Loucy (cell line): ENCODE data around the gene CYP4A22.

Source experiments
- H2AFZ ChIP-seq: fragments of 200-600 bp; sonication (generic); 2 replicates; pipeline ENCODE4 v1.6.0; 2016; ENCODE audit warnings: antibody characterized with exemption, mild to moderate bottlenecking, low read length, moderate library complexity
- H3F3A ChIP-seq: fragments of 200-600 bp; 2 replicates; pipeline ENCODE4 v1.6.0; 2016; ENCODE audit warnings: antibody characterized with exemption, low read depth, mild to moderate bottlenecking
- H3K27me3 ChIP-seq: fragments of 200-600 bp; sonication (generic); 2 replicates; pipeline ENCODE4 v1.6.1; 2014; ENCODE audit warnings: low read length, mild to moderate bottlenecking; ENCODE audit not compliant: insufficient read depth, poor library complexity, severe bottlenecking
- H3K36me3 ChIP-seq: fragments of 200-600 bp; sonication (generic); 2 replicates; pipeline ENCODE4 v1.6.1; 2016; ENCODE audit warnings: low read length; ENCODE audit not compliant: insufficient read depth
- H3K4me1 ChIP-seq: fragments of 200-600 bp; sonication (generic); 2 replicates; pipeline ENCODE4 v1.5.1; 2014; ENCODE audit warnings: low read length, mild to moderate bottlenecking; ENCODE audit not compliant: insufficient read depth, poor library complexity, severe bottlenecking
- H3K4me2 ChIP-seq: fragments of 200-600 bp; sonication (generic); 2 replicates; pipeline ENCODE4 v1.6.0; 2014; ENCODE audit warnings: antibody characterized with exemption, low read length, low read depth, mild to moderate bottlenecking; ENCODE audit not compliant: poor library complexity, severe bottlenecking
- H3K4me3 ChIP-seq: fragments of 200-600 bp; sonication (generic); 2 replicates; pipeline ENCODE4 v1.5.1; 2014; ENCODE audit warnings: low read length, mild to moderate bottlenecking, mixed read lengths; ENCODE audit not compliant: poor library complexity, severe bottlenecking
- H3K79me2 ChIP-seq: fragments of 200-600 bp; sonication (generic); 2 replicates; pipeline ENCODE4 v1.6.1; 2014; ENCODE audit warnings: low read length; ENCODE audit not compliant: insufficient read depth
- H3K9ac ChIP-seq: fragments of 200-600 bp; sonication (generic); 2 replicates; pipeline ENCODE4 v1.6.0; 2014; ENCODE audit warnings: mild to moderate bottlenecking, low read depth, low read length, moderate library complexity; ENCODE audit not compliant: poor library complexity, severe bottlenecking
- H3K9me2 ChIP-seq: fragments of 200-600 bp; sonication (generic); replicated peaks from 2 replicates; pipeline ENCODE4 v1.6.1; 2016; ENCODE audit warnings: low read depth, low read length, mixed read lengths
- H3K9me3 ChIP-seq: fragments of 200-600 bp; sonication (generic); 2 replicates; pipeline ENCODE4 v1.6.1; 2014; ENCODE audit warnings: mild to moderate bottlenecking, antibody characterized with exemption, low read length, low read depth; ENCODE audit not compliant: insufficient read depth
- H4K20me1 ChIP-seq: fragments of 200-600 bp; sonication (generic); 2 replicates; pipeline ENCODE4 v1.6.0; 2014; ENCODE audit warnings: antibody characterized with exemption, low read length, mild to moderate bottlenecking; ENCODE audit not compliant: insufficient read depth, poor library complexity, severe bottlenecking
- CTCF ChIP-seq: fragments of 200-600 bp; sonication (generic); conservative IDR thresholded peaks from 2 replicates; pipeline ENCODE4 v1.5.1; 2014; ENCODE audit warnings: mild to moderate bottlenecking, antibody characterized with exemption, low read length
- EZH2phosphoT487 ChIP-seq: fragments of 200-600 bp; IDR thresholded peaks from 2 replicates; pipeline ENCODE4 v1.6.1; 2018; ENCODE audit warnings: antibody characterized with exemption, mild to moderate bottlenecking, moderate library complexity, borderline replicate concordance

Gene CYP4A22

DNA sequence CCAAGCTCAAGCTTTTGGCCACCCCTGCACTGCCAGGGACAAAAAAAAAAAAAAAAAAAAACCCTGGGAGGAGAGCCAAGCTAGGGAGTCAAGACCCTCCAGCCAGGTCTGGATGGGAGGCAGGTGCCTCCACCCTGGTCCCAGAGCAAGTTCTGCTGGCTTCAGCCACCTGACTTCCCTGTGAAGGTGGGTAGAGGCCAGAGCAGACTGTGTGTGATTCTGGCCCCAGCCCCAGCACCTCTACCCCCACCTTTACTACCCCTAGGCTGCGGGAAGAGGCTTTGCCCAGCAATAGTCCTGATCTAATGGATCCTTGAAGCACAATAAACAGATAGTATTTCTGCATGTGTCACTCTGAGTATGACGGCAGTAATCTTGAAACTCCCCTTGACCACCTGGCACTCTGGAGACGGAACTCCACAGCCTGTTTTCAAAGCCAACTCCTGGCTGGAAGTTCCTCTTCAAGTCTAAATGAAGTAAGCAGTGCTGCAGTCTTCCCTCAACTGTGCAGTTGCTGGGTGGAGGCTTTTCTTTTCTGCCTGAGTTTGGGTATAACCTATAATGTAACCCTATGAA, 42.8 kb downstream of the CYP4A22 start:
- no peaks in the 10 kb centered on the region for H3F3A ChIP-seq
- H3K4me1 ChIP-seq, result peaks cover 12% of the 10 kb centered on the region
- no peaks in the 10 kb centered on the region for H3K36me3 ChIP-seq
- H3K9me3 ChIP-seq, result no peaks in the 10 kb centered on the region
- no peaks in the 10 kb centered on the region for H4K20me1 ChIP-seq
- peak overlapping the region; percentile 75 for H3K4me3 ChIP-seq
- peak overlapping the region; percentile 93 for H3K4me2 ChIP-seq
- no peaks in the 10 kb centered on the region for H3K27me3 ChIP-seq
- no peaks in the 10 kb centered on the region for H3K9me2 ChIP-seq
- H3K9ac ChIP-seq, result peak overlapping the region; percentile 75
- no peak overlapping the region for H2AFZ ChIP-seq
- TF ChIP-seq EZH2phosphoT487 (no peak), CTCF (no peak)
- no peaks in the 10 kb centered on the region for H3K79me2 ChIP-seq

GRCh38 chr1:47180603-47181094, 43.4 kb downstream of the CYP4A22 start:
- H3K36me3 ChIP-seq, result no peaks in the 10 kb centered on the region
- TF ChIP-seq CTCF (no peak), EZH2phosphoT487 (no peak)
- no peak overlapping the region for H3K4me3 ChIP-seq
- H3K9ac ChIP-seq, result no peak overlapping the region
- no peak overlapping the region for H2AFZ ChIP-seq
- no peak overlapping the region for H3K4me2 ChIP-seq
- no peaks in the 10 kb centered on the region for H3K9me2 ChIP-seq
- peaks cover 12% of the 10 kb centered on the region for H3K4me1 ChIP-seq
- H4K20me1 ChIP-seq, result no peaks in the 10 kb centered on the region
- no peaks in the 10 kb centered on the region for H3K79me2 ChIP-seq
- no peaks in the 10 kb centered on the region for H3K27me3 ChIP-seq
- no peaks in the 10 kb centered on the region for H3F3A ChIP-seq
- no peaks in the 10 kb centered on the region for H3K9me3 ChIP-seq

GRCh38 chr1:47181095-47181954, 44.1 kb downstream of the CYP4A22 start:
- H3K9ac ChIP-seq, result no peak overlapping the region
- H3K4me3 ChIP-seq, result no peak overlapping the region
- H3K27me3 ChIP-seq, result no peaks in the 10 kb centered on the region
- H3K36me3 ChIP-seq, result no peaks in the 10 kb centered on the region
- TF ChIP-seq CTCF (no peak), EZH2phosphoT487 (no peak)
- H3K79me2 ChIP-seq, result no peaks in the 10 kb centered on the region
- H3K9me3 ChIP-seq, result no peaks in the 10 kb centered on the region
- H2AFZ ChIP-seq, result no peak overlapping the region
- no peak overlapping the region for H3K4me2 ChIP-seq
- no peaks in the 10 kb centered on the region for H3K9me2 ChIP-seq
- H4K20me1 ChIP-seq, result no peaks in the 10 kb centered on the region
- no peaks in the 10 kb centered on the region for H3F3A ChIP-seq
- H3K4me1 ChIP-seq, result peaks cover 12% of the 10 kb centered on the region
